Mesothelial cell of epicardium (in vitro differentiated cells): Measurements from ENCODE around the gene GSTM2. TPM values are rescaled to one million over a fixed set of nuclear protein-coding genes. Genes with fewer than 3 reads are reported as not detected.

Experiments
- DNase-seq, 2 experiments: peaks; one replicate each; pipeline ENCODE4 v3.0.0; 2021; ENCODE audit warnings: low spot score in 2 of 2; ENCODE audit not compliant: unreplicated experiment in 2 of 2
- H3K27ac Mint-ChIP-seq: 2 replicates; pipeline ENCODE4 v1.8.0; 2021; ENCODE audit warnings: mixed read lengths
- H3K27me3 Mint-ChIP-seq: 2 replicates; pipeline ENCODE4 v1.8.0; 2021; ENCODE audit warnings: low read depth, mixed read lengths
- H3K36me3 Mint-ChIP-seq: 2 replicates; pipeline ENCODE4 v1.8.0; 2021; ENCODE audit warnings: mixed read lengths
- H3K4me1 Mint-ChIP-seq: 2 replicates; pipeline ENCODE4 v1.8.0; 2021; ENCODE audit warnings: mixed read lengths
- H3K4me3 Mint-ChIP-seq: 2 replicates; pipeline ENCODE4 v1.8.0; 2021; ENCODE audit warnings: mild to moderate bottlenecking, moderate library complexity, mixed read lengths
- H3K9me3 Mint-ChIP-seq: 2 replicates; pipeline ENCODE4 v1.8.0; 2021; ENCODE audit warnings: mixed read lengths
- CTCF ChIP-seq: fragments of 200-600 bp; sonication (generic); IDR thresholded peaks from one replicate; pipeline ENCODE4 v1.5.0; 2021; ENCODE audit warnings: antibody characterized with exemption; ENCODE audit not compliant: unreplicated experiment
- total RNA-seq: library from RNA; stranded (reverse); gene quantifications from 3 replicates; pipeline ENCODE4 v1.2.1, GENCODE V29; 2021

The GSTM2 gene
- total RNA-seq, 1 donor from 2014 or later: 177 TPM

- no peaks in the 10 kb centered on the region for H3K36me3 Mint-ChIP-seq
- H3K4me1 Mint-ChIP-seq: peaks cover 45% of the 10 kb centered on the region
- DNase-seq: no peak
- peak overlapping the region; percentile 93 for H3K4me3 Mint-ChIP-seq
- TF ChIP-seq CTCF: no peak
- H3K27me3 Mint-ChIP-seq: no peaks in the 10 kb centered on the region
- H3K27ac Mint-ChIP-seq: peak overlapping the region; percentile 88
- H3K9me3 Mint-ChIP-seq: no peaks in the 10 kb centered on the region
These were observed 46.3 kb upstream of the GSTM2 start for GRCh38 chr1:109621379-109622136.

- H3K27ac Mint-ChIP-seq: peak overlapping the region; percentile 88
- no peak for DNase-seq
- H3K36me3 Mint-ChIP-seq: no peaks in the 10 kb centered on the region
- no peak for TF ChIP-seq CTCF
- peaks cover 42% of the 10 kb centered on the region for H3K4me1 Mint-ChIP-seq
- peak overlapping the region; percentile 93 for H3K4me3 Mint-ChIP-seq
- H3K9me3 Mint-ChIP-seq: no peaks in the 10 kb centered on the region
- no peaks in the 10 kb centered on the region for H3K27me3 Mint-ChIP-seq
These were observed 45.5 kb upstream of the GSTM2 start for GRCh38 chr1:109622137-109622892.

- H3K4me3 Mint-ChIP-seq: peak overlapping the region; percentile 21
- peak overlapping the region; percentile 47 for H3K27ac Mint-ChIP-seq
- H3K9me3 Mint-ChIP-seq: no peaks in the 10 kb centered on the region
- H3K27me3 Mint-ChIP-seq: no peaks in the 10 kb centered on the region
- peaks cover 6% of the 10 kb centered on the region for H3K36me3 Mint-ChIP-seq
- no peak for TF ChIP-seq CTCF
- peaks cover 42% of the 10 kb centered on the region for H3K4me1 Mint-ChIP-seq
- DNase-seq: no peak
These were observed 45.0 kb upstream of the GSTM2 start for GRCh38 chr1:109622895-109623294.

- no peak for DNase-seq
- H3K27ac Mint-ChIP-seq: peak overlapping the region; percentile 64
- H3K4me3 Mint-ChIP-seq: peak overlapping the region; percentile 31
- no peaks in the 10 kb centered on the region for H3K9me3 Mint-ChIP-seq
- no peak for TF ChIP-seq CTCF
- H3K27me3 Mint-ChIP-seq: no peaks in the 10 kb centered on the region
- peaks cover 10% of the 10 kb centered on the region for H3K36me3 Mint-ChIP-seq
- H3K4me1 Mint-ChIP-seq: peaks cover 39% of the 10 kb centered on the region
These were observed 44.2 kb upstream of the GSTM2 start for GRCh38 chr1:109623601-109624161.

- no peak for TF ChIP-seq CTCF
- H3K9me3 Mint-ChIP-seq: no peaks in the 10 kb centered on the region
- no peak for DNase-seq
- peaks cover 13% of the 10 kb centered on the region for H3K36me3 Mint-ChIP-seq
- H3K27me3 Mint-ChIP-seq: no peaks in the 10 kb centered on the region
- H3K4me1 Mint-ChIP-seq: peaks cover 31% of the 10 kb centered on the region
- H3K4me3 Mint-ChIP-seq: no peak overlapping the region
- peak overlapping the region; percentile 64 for H3K27ac Mint-ChIP-seq
These were observed 43.5 kb upstream of the GSTM2 start for GRCh38 chr1:109624201-109625010.
